Frontal cortex (tissue), 4 donors: ENCODE results near the gene CD99L2. TPM values are rescaled to one million over a fixed set of nuclear protein-coding genes. Genes with fewer than 3 reads are reported as not detected.

ENCODE experiments used
- DNase-seq, 2 donors: peaks; one replicate each; pipeline ENCODE4 v3.0.0; 2012; ENCODE audit warnings: low spot score in 2 of 2
- FAIRE-seq: peaks from 2 replicates; lab custom pipeline; 2012; peaks lifted over from hg19 to GRCh38; lab: Jason Lieb, UNC
- total RNA-seq: library from RNA; depleted of rRNA; stranded (reverse); fragments of >200 nt; gene quantifications from one replicate; pipeline ENCODE4 v1.2.3, GENCODE V29; 2014
- donor health status: control.
- donor health status: control.
- donor health status: control.

The CD99L2 gene
- total RNA-seq, 1 donor from 2014 or later: 33.0 TPM

DNA sequence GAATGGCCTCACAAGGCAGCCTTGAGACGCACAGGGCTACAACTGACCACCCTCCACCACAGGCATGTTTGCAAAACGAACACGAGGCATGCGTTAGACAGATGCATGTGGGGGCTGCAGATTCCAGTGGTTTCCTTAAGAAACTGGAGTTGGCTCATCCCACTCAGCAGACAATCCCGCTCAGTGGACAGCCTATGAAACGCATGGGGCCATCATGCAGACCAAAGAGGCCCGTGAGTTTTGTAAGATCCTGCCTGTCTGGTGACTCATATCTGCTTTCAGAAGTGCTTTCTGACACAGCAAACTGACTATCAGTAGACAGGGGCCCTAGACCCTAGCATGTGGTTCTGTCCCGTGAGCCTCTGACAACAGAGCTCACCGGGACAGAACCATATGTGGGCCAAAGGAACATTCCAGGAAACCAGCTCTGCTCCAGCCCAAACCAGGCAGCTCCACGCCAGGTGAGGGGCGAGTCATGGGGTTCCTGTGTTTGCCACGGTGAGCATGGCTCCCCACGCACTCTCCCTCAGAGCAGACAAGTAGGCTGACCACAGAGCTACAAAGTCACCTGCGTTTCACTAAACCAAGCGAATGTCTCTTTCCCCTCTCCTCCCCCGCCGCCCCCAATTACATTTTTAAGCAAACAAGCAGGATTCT lies 130.9 kb downstream of the CD99L2 start:
- DNase-seq (no peak), FAIRE-seq (no peak)

- DNase-seq: no peak
- no peak for FAIRE-seq
Observed at GRCh38 chrX:150767045-150767395, 131.4 kb downstream of the CD99L2 start.

DNA sequence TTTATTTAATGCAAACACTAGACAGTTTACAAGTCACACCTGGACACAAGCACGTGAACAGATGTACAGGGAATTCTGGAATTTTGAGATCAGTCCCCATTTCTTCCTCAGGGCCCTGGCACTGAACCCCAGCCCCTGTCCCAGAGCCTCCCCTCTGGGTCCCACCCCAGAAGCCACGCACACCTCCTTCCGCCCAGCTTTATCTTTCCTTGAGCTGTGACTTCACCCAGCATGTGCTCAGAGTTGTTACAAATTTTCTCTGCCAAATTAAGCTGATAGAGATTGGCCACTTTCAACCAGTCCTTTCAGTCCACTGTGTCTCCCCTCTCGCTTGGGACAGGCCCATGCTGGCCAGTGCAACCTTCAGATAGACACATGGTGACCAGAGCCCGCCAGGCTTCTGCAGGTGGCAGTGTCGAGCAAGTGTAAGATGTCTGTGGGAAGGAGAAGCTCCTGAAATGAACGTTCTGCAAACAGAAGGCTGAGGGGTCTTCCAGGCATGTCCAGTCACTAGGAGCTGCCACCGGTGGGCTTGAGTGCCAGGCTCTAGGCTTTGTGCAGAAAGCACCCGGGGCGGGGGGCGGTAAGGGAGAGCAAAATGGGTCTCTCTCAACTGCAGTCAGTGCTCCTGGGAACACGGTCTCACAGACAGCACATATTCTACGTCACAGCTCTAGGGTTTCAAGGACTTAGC lies 132.0 kb downstream of the CD99L2 start:
- DNase-seq (no peak), FAIRE-seq (no peak)

- no peak for DNase-seq
Observed at GRCh38 chrX:150765782-150766350, 132.6 kb downstream of the CD99L2 start.

DNA sequence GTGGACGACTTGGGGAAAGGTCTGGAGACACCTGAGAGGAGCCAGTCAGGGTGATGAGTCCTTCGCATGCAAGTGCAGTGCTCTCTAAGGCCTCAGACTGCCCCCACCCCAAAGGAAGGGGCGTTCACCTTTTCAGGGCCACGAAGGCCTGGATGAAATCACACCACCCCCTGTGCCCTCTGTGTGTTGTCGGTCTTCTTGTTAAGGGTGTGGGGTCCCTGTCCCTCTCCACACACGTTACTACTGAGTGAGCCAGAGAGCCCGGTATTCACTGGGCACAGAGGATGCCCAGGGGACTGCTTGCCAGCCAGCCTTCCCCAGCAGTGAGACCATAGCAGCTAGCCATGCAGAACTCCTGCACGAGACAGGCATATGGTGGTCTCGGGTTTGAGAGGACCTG lies 133.2 kb downstream of the CD99L2 start:
- FAIRE-seq (no peak), DNase-seq (no peak)

More at GRCh38 chrX:150765782-150766350, 132.6 kb downstream of the CD99L2 start:
- FAIRE-seq: no peak

DNA sequence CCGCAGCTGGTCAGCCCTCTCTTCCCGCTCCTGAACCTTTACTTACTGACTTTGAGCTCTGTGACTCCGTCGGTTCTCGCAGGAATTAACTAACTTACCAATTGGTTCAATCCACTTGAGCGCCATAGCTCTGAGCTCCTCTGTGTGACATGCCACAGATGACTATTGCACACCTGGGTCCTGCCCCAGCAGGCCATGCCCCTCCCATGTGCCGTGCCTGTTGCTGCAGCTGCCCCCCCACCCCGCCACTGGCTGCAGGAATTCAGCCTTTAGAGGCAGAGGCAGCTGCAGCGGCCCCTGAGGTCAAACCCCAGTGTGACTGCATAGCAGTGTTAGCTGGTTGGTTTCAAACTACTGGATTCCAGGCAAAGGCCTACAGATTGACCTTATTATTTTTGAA lies 134.7 kb downstream of the CD99L2 start:
- FAIRE-seq: no peak

DNA sequence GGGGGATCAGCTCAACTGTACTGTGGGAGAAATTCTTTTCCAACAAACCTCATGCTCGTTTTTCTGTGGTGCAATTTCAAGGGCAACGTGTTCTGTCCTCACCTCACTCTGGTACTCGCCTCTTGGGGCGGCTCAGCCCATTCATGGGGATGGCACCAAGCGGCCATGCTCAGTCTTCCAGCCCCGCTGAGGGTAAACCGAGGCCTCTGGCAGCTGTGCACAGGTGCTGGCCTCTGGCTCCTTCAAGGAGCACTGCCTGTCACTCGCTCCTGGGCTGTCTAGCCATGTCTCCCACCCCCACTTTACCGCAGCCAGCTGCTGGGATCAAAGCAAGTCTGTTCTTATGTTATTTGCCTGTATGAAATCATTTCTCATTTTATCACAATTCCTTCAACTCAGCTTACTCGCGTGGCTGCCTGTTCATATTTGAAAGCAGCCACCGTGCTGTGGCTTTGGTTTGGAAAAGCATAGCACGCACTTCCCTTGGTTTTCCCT lies 135.1 kb downstream of the CD99L2 start:
- no peak for DNase-seq
- no peak for FAIRE-seq

More for the DNA sequence above, 134.7 kb downstream of the CD99L2 start:
- DNase-seq: no peak

DNA sequence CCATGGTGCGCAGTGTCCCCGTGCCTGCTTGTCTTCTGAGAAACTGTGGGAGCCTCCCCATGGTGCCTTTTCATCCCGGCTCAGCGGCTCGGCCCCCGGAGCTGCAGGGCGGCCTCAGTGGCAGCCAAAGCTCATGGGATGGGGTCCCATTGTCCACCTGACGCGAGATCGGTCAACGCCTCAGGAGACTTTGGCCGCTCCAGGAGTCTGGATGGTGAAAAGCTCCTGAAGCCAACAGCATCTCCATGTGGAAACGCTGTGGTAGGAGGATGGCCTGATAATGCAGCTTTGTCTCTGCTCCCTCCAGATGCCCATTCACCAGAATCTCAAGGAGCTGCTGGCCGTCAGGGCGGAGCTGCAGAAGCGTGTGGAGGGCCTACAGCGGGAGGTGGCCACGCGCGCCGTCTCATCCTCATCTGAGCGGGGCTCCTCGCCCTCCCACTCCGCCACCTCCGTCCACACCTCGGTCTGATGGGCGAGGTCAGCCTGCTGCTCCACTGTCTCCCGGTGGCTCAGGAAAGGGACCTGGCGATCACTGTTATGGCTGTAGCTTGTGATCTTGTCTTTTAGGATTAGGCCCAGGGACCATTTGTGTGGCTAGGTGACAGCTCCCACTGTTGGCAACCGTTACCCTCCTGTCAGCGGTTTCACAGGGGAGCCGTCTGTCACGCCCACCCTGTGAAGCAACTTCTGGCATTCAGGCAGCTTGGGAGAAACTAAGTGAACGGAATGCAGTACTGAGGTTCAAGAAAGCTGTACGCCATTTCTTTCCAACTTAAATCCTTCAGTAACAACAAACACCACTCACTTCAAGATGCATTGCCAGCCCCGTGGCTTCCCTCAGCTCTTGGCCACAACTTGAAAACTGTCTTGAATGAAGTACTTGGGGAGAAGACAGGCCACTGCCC lies 136.0 kb downstream of the CD99L2 start:
- FAIRE-seq: no peak

GRCh38 chrX:150761819-150762216 lies 136.7 kb downstream of the CD99L2 start:
- FAIRE-seq (no peak), DNase-seq (no peak)

More for the DNA sequence above, 136.0 kb downstream of the CD99L2 start:
- no peak for DNase-seq

DNA sequence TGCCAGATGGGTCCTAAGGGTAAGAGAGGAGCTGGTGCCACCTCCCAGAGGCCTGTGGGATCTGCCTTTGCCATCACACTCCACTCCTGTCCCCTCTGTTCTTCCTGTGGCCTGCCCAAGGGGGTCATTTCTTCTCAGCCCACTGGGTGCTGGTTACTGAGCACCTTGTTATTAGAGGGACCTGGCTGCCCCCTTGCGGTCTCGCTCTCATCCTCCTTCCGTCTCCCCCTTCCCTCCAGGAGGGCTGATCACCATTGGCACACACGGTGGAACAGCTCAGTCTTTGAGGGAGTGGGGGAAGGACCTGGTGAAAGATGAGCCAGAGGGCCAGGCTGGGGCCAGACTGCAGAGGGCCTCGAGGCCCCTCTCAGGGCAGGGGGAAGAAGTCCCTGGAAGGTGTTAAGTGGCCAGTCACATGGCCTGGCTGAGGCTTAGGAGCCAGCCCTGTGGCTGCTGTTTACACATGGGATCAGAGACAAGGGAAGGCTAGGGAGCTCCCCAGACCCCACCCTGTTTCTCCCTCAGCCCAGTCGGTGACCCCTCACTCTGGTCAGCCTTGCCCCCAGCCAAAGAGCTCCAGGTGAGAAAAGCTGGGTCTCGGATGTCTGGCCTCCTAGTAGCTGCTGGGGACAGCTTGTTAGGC lies 137.2 kb downstream of the CD99L2 start:
- FAIRE-seq: no peak

GRCh38 chrX:150759568-150760416 lies 138.7 kb downstream of the CD99L2 start:
- DNase-seq (no peak), FAIRE-seq (no peak)

More for the DNA sequence above, 137.2 kb downstream of the CD99L2 start:
- DNase-seq: no peak

DNA sequence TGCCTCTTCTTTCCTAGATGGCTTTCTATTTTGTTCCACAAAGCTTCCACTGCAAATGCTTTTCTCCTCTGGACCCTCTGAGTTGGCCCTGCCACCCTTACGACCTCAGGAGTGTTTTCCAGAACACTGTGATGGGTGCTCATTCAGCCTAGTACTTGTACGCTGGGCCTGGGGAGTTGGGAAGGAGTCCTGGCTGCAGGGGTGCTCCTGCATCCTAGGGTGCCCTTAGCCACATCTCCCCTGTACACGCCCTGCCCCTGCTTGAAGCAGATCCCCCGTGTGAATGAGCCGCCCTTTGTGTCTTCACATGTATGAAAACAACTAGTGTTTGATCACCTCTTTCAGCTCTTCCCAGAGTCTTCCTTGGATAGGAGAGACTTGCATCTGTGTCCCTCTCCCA lies 141.1 kb downstream of the CD99L2 start:
- FAIRE-seq (no peak), DNase-seq (no peak)

DNA sequence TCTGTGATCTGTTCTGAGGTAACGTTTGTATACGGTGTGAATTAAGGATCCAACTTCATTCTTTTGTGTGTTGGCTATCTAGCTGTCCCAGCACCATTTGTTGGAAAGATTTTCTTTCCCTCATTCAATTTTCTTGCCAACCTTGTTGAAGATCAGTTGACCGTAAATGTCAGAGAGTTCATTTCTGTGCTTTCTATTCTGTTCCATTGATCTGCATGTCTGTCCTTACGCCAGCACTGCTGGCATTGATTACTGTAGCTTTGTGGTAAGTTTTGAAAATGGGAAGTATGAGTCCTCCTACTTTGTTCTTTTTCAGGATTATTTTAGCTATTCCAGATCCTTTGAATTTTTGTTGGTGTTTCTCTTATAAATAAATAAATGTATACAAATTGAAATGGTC lies 144.5 kb downstream of the CD99L2 start:
- no peak for FAIRE-seq
- DNase-seq: no peak

DNA sequence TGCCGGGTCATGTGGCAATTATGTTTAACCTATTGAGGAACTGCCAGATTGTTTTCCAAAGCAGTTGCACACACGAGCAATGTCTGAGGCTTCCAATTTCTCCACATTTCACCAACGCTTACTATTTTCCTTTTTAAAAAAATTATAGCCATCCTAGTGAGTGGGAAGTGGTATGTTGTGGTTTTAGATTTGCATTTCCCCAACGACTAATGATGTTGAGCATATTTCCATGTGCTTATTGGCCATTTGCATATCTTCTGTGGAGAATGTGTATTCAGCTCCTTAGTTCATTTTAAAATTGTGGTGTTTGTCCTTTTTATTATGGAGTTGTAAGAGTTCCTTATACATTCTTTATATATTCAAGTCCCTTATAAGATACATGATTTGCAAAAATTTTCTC lies 145.1 kb downstream of the CD99L2 start:
- FAIRE-seq (no peak), DNase-seq (no peak)

DNA sequence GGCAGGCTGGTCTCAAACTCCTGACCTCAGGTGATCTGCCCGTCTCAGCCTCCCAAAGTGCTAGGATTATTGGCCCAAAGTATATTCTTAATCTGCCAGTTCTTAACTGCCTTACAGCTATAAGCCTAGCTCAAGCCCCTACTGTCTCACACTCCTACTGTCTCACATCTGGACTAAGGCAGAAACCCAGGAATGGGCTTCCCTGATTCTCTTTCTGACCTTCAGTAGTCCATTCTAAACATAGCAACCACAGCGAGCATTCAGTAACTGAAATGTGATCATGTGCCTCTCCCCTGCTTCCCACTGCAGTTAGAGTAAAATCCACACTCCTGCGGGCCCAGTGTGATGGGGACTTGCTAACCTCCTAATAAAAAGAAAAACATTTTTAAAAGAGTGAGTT lies 146.3 kb downstream of the CD99L2 start:
- FAIRE-seq (no peak), DNase-seq (no peak)

GRCh38 chrX:150736475-150736874 lies 162.0 kb downstream of the CD99L2 start:
- FAIRE-seq: no peak
- DNase-seq: no peak

- FAIRE-seq (no peak), DNase-seq (peak in 1 of 2 donors; percentile 6)
Observed at GRCh38 chrX:150731795-150732194, 166.7 kb downstream of the CD99L2 start.

- DNase-seq: no peak
- no peak for FAIRE-seq
Observed at GRCh38 chrX:150730719-150731118, 167.7 kb downstream of the CD99L2 start.

DNA sequence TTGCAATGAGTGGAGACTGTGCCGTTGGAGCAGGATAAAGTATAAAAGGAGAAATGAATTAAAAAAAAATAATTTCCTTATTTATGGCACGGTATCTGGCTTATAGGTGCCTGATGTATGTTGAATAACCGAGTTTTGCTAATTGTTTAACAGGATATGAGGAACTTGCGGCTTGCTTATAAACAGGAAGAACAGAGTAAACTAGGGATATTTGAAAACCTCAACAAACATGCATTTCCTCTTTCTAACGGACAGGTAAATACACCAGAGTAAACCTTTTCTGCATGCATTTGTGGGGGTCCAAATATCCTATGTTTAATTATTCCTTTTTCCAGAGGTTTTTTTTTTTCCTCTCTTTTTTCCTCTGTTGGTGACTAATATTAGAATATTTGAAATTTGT lies 168.5 kb downstream of the CD99L2 start:
- no peak for DNase-seq
- no peak for FAIRE-seq
